PC-9 (cell line): ENCODE results near the gene ZFHX3. TPM values are rescaled to one million over a fixed set of nuclear protein-coding genes. Genes with fewer than 3 reads are reported as not detected.

Source experiments
- BruUV-seq: library from RNA; stranded (reverse); fragments of 400-500 nt; replicated peaks from 2 replicates; lab custom pipeline; 2021; lab: Mats Ljungman, UMichigan
- CTCF ChIA-PET: fragments of 300-600 bp; sonication (Branson Sonifier 250); formaldehyde crosslinking; loops from one replicate; lab custom pipeline; 2022; ENCODE audit warnings: antibody characterized with exemption; lab: Charles Lee
- POLR2A ChIA-PET: fragments of 300-600 bp; sonication (Branson Sonifier 250); formaldehyde crosslinking; loops from one replicate; lab custom pipeline; 2022; ENCODE audit warnings: antibody characterized with exemption; ENCODE audit not compliant: unreplicated experiment; lab: Charles Lee
- DNase-seq, 2 experiments: peaks; one replicate each; pipeline versions ENCODE4 v3.0.0 to v3.0.0-alpha.2; 2015 to 2022; ENCODE audit warnings: mixed read lengths in 1 of 2
- H2AFZ ChIP-seq: fragments of 200-600 bp; sonication (generic); 2 replicates; pipeline ENCODE4 v1.8.1; 2017; ENCODE audit warnings: antibody characterized with exemption
- H3F3A ChIP-seq: fragments of 200-600 bp; sonication (generic); 2 replicates; pipeline ENCODE4 v1.8.1; 2017; ENCODE audit warnings: antibody characterized with exemption, mild to moderate bottlenecking, low read depth; ENCODE audit not compliant: insufficient read depth
- H3K27ac ChIP-seq: fragments of 200-600 bp; sonication (generic); 2 replicates; pipeline ENCODE4 v1.6.1; 2016; ENCODE audit warnings: mixed run types
- H3K27me3 ChIP-seq: fragments of 200-600 bp; sonication (generic); 2 replicates; pipeline ENCODE4 v1.6.1; 2016; ENCODE audit warnings: low read depth, mixed run types; ENCODE audit not compliant: insufficient read depth
- H3K36me3 ChIP-seq: fragments of 200-600 bp; sonication (generic); 2 replicates; pipeline ENCODE4 v1.6.1; 2016; ENCODE audit warnings: low read depth, mixed run types
- H3K4me1 ChIP-seq: fragments of 200-600 bp; sonication (generic); replicated peaks from 2 replicates; pipeline ENCODE4 v1.6.1; 2016; ENCODE audit warnings: mixed run types; ENCODE audit not compliant: insufficient read depth
- H3K4me2 ChIP-seq: fragments of 200-600 bp; sonication (generic); 2 replicates; pipeline ENCODE4 v1.6.1; 2017; ENCODE audit warnings: mixed run types
- H3K4me3 ChIP-seq: fragments of 200-600 bp; sonication (generic); 2 replicates; pipeline ENCODE4 v1.6.1; 2016; ENCODE audit warnings: mixed run types
- H3K79me2 ChIP-seq: fragments of 200-600 bp; sonication (generic); 2 replicates; pipeline ENCODE4 v1.6.1; 2017; ENCODE audit warnings: low read depth, mixed run types
- H3K9me2 ChIP-seq: fragments of 200-600 bp; sonication (generic); 2 replicates; pipeline ENCODE4 v1.8.1; 2017; ENCODE audit warnings: mild to moderate bottlenecking; ENCODE audit not compliant: insufficient read depth
- H3K9me3 ChIP-seq: fragments of 200-600 bp; sonication (generic); 2 replicates; pipeline ENCODE4 v1.8.1; 2016; ENCODE audit warnings: low read depth; ENCODE audit not compliant: insufficient read depth
- H4K20me1 ChIP-seq: fragments of 200-600 bp; sonication (generic); 2 replicates; pipeline ENCODE4 v1.8.1; 2017; ENCODE audit not compliant: insufficient read depth
- CTCF ChIP-seq: fragments of 200-600 bp; sonication (generic); conservative IDR thresholded peaks from 2 replicates; pipeline ENCODE4 v1.6.1; 2017; ENCODE audit warnings: mixed run types, antibody characterized with exemption, mild to moderate bottlenecking, moderate library complexity
- EZH2 ChIP-seq: fragments of 200-600 bp; sonication (generic); IDR thresholded peaks from 2 replicates; pipeline ENCODE4 v1.8.0; 2017; ENCODE audit warnings: antibody characterized with exemption, low read depth
- intact Hi-C: fragments of 100-400 bp; cut with micrococcal nuclease; formaldehyde crosslinking; loops from one replicate; pipeline ENCODE4 v1.10.0; 2022; ENCODE audit not compliant: unreplicated experiment
- total RNA-seq: library from RNA; stranded (reverse); gene quantifications from 2 replicates; pipeline ENCODE4 v1.2.3, GENCODE V29; 2021

ZFHX3 gene
- total RNA-seq, 1 experiment from 2014 or later, result 23.1 TPM

GRCh38 chr16:73092236-73092781, 44.4 kb upstream of the ZFHX3 start:
- POLR2A ChIA-PET, result no interaction called here
- H3K79me2 ChIP-seq, result no peaks in the 10 kb centered on the region
- no peaks in the 10 kb centered on the region for H3K36me3 ChIP-seq
- H3K27me3 ChIP-seq, result no peaks in the 10 kb centered on the region
- DNase-seq, result no peak
- no peaks in the 10 kb centered on the region for H3K4me1 ChIP-seq
- H3K27ac ChIP-seq, result no peak overlapping the region
- H2AFZ ChIP-seq, result no peak overlapping the region
- intact Hi-C loops, result no loop called here
- no peak overlapping the region for H3K4me2 ChIP-seq
- CTCF ChIA-PET, result no interaction called here
- no peaks in the 10 kb centered on the region for H4K20me1 ChIP-seq
- H3F3A ChIP-seq, result no peaks in the 10 kb centered on the region
- H3K4me3 ChIP-seq, result no peak overlapping the region
- H3K9me2 ChIP-seq, result no peaks in the 10 kb centered on the region
- H3K9me3 ChIP-seq, result no peaks in the 10 kb centered on the region
- TF ChIP-seq CTCF (no peak), EZH2 (no peak)
- no TSS peak for BruUV-seq

GRCh38 chr16:73091174-73091573, 43.2 kb upstream of the ZFHX3 start:
- BruUV-seq, result no TSS peak

GRCh38 chr16:73089420-73089819, 41.5 kb upstream of the ZFHX3 start:
- no peak overlapping the region for H3K27ac ChIP-seq
- no peaks in the 10 kb centered on the region for H3F3A ChIP-seq
- TF ChIP-seq EZH2 (no peak), CTCF (no peak)
- H3K4me2 ChIP-seq, result no peak overlapping the region
- H3K4me3 ChIP-seq, result no peak overlapping the region
- ChIA-PET CTCF (no interaction called here), POLR2A (no interaction called here)
- no peaks in the 10 kb centered on the region for H3K36me3 ChIP-seq
- no peaks in the 10 kb centered on the region for H4K20me1 ChIP-seq
- H3K79me2 ChIP-seq, result no peaks in the 10 kb centered on the region
- no peaks in the 10 kb centered on the region for H3K4me1 ChIP-seq
- no TSS peak for BruUV-seq
- H2AFZ ChIP-seq, result no peak overlapping the region
- H3K27me3 ChIP-seq, result no peaks in the 10 kb centered on the region
- no peaks in the 10 kb centered on the region; the same call in 1 of the 2 replicates for H3K9me3 ChIP-seq
- H3K9me2 ChIP-seq, result no peaks in the 10 kb centered on the region
- intact Hi-C loops, result no loop called here
- DNase-seq, result no peak

More at GRCh38 chr16:73091174-73091573, 43.2 kb upstream of the ZFHX3 start:
- no peaks in the 10 kb centered on the region for H3K9me2 ChIP-seq
- DNase-seq, result no peak
- H3K4me2 ChIP-seq, result no peak overlapping the region
- no peaks in the 10 kb centered on the region for H4K20me1 ChIP-seq
- no peaks in the 10 kb centered on the region for H3K9me3 ChIP-seq
- H3K4me3 ChIP-seq, result no peak overlapping the region
- H3K79me2 ChIP-seq, result no peaks in the 10 kb centered on the region
- ChIA-PET POLR2A (no interaction called here), CTCF (no interaction called here)
- no peaks in the 10 kb centered on the region for H3F3A ChIP-seq
- H3K36me3 ChIP-seq, result no peaks in the 10 kb centered on the region
- H3K27ac ChIP-seq, result no peak overlapping the region
- intact Hi-C loops, result no loop called here
- no peaks in the 10 kb centered on the region for H3K27me3 ChIP-seq
- H3K4me1 ChIP-seq, result no peaks in the 10 kb centered on the region
- H2AFZ ChIP-seq, result no peak overlapping the region
- TF ChIP-seq EZH2, result no peak
- TF ChIP-seq CTCF, result no peak
